Neural progenitor cell (in vitro differentiated cells): ENCODE measurements around the gene COL23A1. TPM values are rescaled to one million over a fixed set of nuclear protein-coding genes. Genes with fewer than 3 reads are reported as not detected.
A peak's percentile ranks its signal among the peaks of the same experiment; 100 is the strongest.

Source experiments
- DNase-seq: peaks from one replicate; pipeline ENCODE4 v3.0.0-alpha.2; 2016; ENCODE audit warnings: low spot score
- H2AFZ ChIP-seq: fragments of 200-600 bp; sonication (generic); replicated peaks from 2 replicates; pipeline ENCODE4 v1.6.1; 2016; ENCODE audit warnings: antibody characterized with exemption
- H3F3A ChIP-seq: fragments of 200-600 bp; sonication (generic); 2 replicates; pipeline ENCODE4 v1.6.1; 2016; ENCODE audit warnings: antibody characterized with exemption, low read depth
- H3K27ac ChIP-seq: fragments of 200-600 bp; sonication (generic); 2 replicates; pipeline ENCODE4 v1.5.1; 2016; ENCODE audit warnings: mild to moderate bottlenecking
- H3K27me3 ChIP-seq: fragments of 200-600 bp; sonication (generic); 2 replicates; pipeline ENCODE4 v1.6.1; 2016; ENCODE audit warnings: mild to moderate bottlenecking, moderate library complexity
- H3K36me3 ChIP-seq: fragments of 200-600 bp; sonication (generic); 2 replicates; pipeline ENCODE4 v1.5.1; 2016
- H3K4me1 ChIP-seq: fragments of 200-600 bp; sonication (generic); 2 replicates; pipeline ENCODE4 v1.6.1; 2016; ENCODE audit warnings: mixed run types
- H3K4me2 ChIP-seq: fragments of 200-600 bp; sonication (generic); 2 replicates; pipeline ENCODE4 v1.6.1; 2016
- H3K4me3 ChIP-seq: fragments of 200-600 bp; sonication (generic); 2 replicates; pipeline ENCODE4 v1.5.1; 2016
- H3K79me2 ChIP-seq: fragments of 200-600 bp; sonication (generic); 2 replicates; pipeline ENCODE4 v1.6.1; 2016; ENCODE audit warnings: low read depth
- H3K9ac ChIP-seq: fragments of 200-600 bp; sonication (generic); 2 replicates; pipeline ENCODE4 v1.6.1; 2016
- H3K9me3 ChIP-seq: fragments of 200-600 bp; sonication (generic); 2 replicates; pipeline ENCODE4 v1.5.1; 2016; ENCODE audit warnings: low read depth
- H4K20me1 ChIP-seq: fragments of 200-600 bp; sonication (generic); 2 replicates; pipeline ENCODE4 v1.6.1; 2016; ENCODE audit warnings: low read depth
- H3K27ac Mint-ChIP-seq: 3 replicates; pipeline ENCODE4 v1.8.0; 2021; ENCODE audit warnings: mixed read lengths
- H3K27me3 Mint-ChIP-seq: 2 replicates; pipeline ENCODE4 v1.8.0; 2022; ENCODE audit warnings: low read depth, mild to moderate bottlenecking, inconsistent platforms, moderate library complexity, mixed read lengths; ENCODE audit not compliant: insufficient read depth
- H3K36me3 Mint-ChIP-seq: 3 replicates; pipeline ENCODE4 v1.8.0; 2021; ENCODE audit warnings: mixed read lengths
- H3K4me1 Mint-ChIP-seq: 3 replicates; pipeline ENCODE4 v1.8.0; 2021; ENCODE audit warnings: mixed read lengths
- H3K4me3 Mint-ChIP-seq: 3 replicates; pipeline ENCODE4 v1.8.0; 2021; ENCODE audit warnings: mild to moderate bottlenecking, moderate library complexity, mixed read lengths
- H3K9me3 Mint-ChIP-seq: 3 replicates; pipeline ENCODE4 v1.8.0; 2020; ENCODE audit warnings: mixed read lengths
- EZH2 ChIP-seq: fragments of 200-600 bp; sonication (generic); IDR thresholded peaks from 2 replicates; pipeline ENCODE4 v1.6.1; 2017; ENCODE audit warnings: antibody characterized with exemption, mild to moderate bottlenecking, moderate library complexity
- EZH2phosphoT487 ChIP-seq: fragments of 200-600 bp; sonication (generic); IDR thresholded peaks from 2 replicates; pipeline ENCODE4 v1.6.1; 2017; ENCODE audit warnings: antibody characterized with exemption
- total RNA-seq: library from RNA; depleted of rRNA; stranded (reverse); fragments of >200 nt; gene quantifications from 2 replicates; pipeline ENCODE4 v1.2.3, GENCODE V29; 2015; ENCODE audit warnings: low replicate concordance
- TF ChIP-seq, protein P1 (sequence below): fragments of 200-600 bp; sonication (generic); IDR thresholded peaks from 2 replicates; pipeline ENCODE4 v1.5.1; 2017; ENCODE audit warnings: antibody characterized with exemption, mild to moderate bottlenecking

Gene COL23A1
- total RNA-seq, 1 donor from 2014 or later = not detected

DNA sequence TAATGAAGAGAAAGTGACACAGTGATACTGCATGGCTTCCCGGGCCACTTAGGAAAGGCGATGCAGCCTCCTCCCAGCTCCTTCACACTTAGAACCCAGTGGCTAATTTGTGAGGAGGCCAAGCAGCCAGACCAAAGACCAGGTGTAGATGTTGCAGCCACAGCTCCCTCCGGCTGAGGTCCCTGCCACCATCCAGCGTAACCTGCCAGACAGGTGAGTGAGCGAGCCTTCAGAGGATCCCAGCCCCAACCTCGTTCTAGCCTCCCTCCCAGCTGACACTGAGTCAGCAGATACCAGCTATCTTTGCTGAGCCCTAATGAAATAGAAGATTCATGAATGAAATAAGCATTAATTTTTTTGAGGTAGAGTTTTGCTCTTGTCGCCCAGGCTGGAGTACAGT, 59.7 kb downstream of the COL23A1 start:
- Histone ChIP-seq H3K27me3 (no peaks in the 10 kb centered on the region), H4K20me1 (no peaks in the 10 kb centered on the region), H3F3A (no peaks in the 10 kb centered on the region), H3K79me2 (no peaks in the 10 kb centered on the region), H2AFZ (no peak overlapping the region), H3K4me3 (no peak overlapping the region), H3K4me1 (peaks cover 21% of the 10 kb centered on the region), H3K27ac (no peak overlapping the region), H3K4me2 (no peak overlapping the region), H3K9ac (no peak overlapping the region), H3K36me3 (no peaks in the 10 kb centered on the region), H3K9me3 (no peaks in the 10 kb centered on the region)
- no peak overlapping the region for H3K27ac Mint-ChIP-seq
- no peaks in the 10 kb centered on the region for H3K36me3 Mint-ChIP-seq
- no peaks in the 10 kb centered on the region for H3K27me3 Mint-ChIP-seq
- TF ChIP-seq, protein P1, sequence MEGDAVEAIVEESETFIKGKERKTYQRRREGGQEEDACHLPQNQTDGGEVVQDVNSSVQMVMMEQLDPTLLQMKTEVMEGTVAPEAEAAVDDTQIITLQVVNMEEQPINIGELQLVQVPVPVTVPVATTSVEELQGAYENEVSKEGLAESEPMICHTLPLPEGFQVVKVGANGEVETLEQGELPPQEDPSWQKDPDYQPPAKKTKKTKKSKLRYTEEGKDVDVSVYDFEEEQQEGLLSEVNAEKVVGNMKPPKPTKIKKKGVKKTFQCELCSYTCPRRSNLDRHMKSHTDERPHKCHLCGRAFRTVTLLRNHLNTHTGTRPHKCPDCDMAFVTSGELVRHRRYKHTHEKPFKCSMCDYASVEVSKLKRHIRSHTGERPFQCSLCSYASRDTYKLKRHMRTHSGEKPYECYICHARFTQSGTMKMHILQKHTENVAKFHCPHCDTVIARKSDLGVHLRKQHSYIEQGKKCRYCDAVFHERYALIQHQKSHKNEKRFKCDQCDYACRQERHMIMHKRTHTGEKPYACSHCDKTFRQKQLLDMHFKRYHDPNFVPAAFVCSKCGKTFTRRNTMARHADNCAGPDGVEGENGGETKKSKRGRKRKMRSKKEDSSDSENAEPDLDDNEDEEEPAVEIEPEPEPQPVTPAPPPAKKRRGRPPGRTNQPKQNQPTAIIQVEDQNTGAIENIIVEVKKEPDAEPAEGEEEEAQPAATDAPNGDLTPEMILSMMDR = no peak
- no peak for TF ChIP-seq EZH2
- TF ChIP-seq EZH2phosphoT487 = no peak
- H3K4me3 Mint-ChIP-seq = no peak overlapping the region
- no peak for DNase-seq
- peaks cover 44% of the 10 kb centered on the region for H3K4me1 Mint-ChIP-seq
- peaks cover 2% of the 10 kb centered on the region for H3K9me3 Mint-ChIP-seq

DNA sequence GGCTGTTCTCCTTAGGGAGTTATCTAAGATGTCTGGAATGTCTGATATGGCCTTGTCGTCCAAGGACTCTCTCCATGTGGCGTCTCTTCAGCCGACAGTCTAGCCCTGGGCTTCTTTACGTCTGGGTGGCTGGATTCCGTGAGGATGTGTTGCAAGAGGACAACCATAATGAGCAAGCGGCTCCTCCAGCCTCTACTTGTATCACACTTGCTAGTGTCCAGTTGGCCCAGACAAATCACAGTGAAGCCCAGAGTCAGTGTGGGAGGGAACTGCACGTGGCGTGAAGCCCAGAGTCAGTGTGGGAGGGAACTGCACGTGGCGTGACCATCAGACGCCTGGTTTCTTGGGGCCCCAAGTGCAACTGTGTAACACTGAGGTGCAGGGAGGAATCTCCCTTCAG, 61.1 kb downstream of the COL23A1 start:
- Mint-ChIP-seq H3K9me3 (peaks cover 7% of the 10 kb centered on the region), H3K4me3 (no peak overlapping the region)
- H3K36me3 ChIP-seq = no peaks in the 10 kb centered on the region

DNA sequence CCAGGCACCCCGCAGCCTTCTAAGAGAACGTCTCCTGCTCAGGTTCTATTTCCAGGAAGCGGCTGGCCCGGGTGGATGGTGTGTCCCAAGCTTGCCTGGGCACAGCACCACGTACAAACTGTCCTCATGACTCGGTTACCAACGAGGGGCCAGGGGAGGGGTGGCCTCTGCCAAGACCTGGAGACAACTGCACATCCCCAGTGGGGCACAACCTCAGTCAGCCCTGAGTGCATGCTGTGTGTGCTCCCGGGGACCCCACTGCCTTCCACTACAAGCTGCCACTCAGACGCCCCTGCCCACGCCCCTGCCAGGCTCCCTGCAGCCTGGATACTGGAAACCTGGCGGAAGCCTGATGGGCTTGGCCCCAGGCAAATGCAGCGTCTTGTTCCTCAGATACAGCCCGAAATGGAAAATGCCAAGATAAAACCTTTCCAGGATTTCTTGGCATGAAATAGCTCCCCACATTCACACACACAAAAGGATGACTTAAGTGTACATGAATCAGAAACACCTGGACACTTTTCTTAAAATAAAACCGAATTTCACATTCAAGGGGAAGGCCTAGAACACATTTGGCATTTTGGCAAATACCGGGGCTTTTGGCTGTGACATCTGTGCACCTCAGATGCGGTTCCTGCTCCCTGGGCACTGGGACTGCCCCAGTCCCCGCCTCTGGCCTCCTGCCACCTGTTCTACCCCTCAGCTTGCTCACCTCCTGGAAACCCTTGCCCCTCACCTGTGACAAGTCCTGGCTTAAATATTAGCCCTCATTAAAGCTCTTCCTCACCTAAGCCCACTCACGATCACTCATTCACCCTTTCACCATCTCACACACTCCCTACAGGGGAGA, 62.5 kb downstream of the COL23A1 start:
- TF ChIP-seq, protein P1 = no peak
- Histone ChIP-seq H3K9me3 (no peaks in the 10 kb centered on the region), H3K9ac (no peak overlapping the region), H3K27ac (no peak overlapping the region), H3K79me2 (no peaks in the 10 kb centered on the region), H3K4me3 (no peak overlapping the region), H2AFZ (no peak overlapping the region), H3K27me3 (no peaks in the 10 kb centered on the region), H3K36me3 (no peaks in the 10 kb centered on the region), H4K20me1 (no peaks in the 10 kb centered on the region), H3K4me2 (no peak overlapping the region), H3F3A (no peaks in the 10 kb centered on the region), H3K4me1 (peaks cover 21% of the 10 kb centered on the region)
- Mint-ChIP-seq H3K27me3 (peaks cover 5% of the 10 kb centered on the region), H3K27ac (no peak overlapping the region), H3K4me3 (no peak overlapping the region), H3K4me1 (peaks cover 34% of the 10 kb centered on the region), H3K9me3 (peaks cover 17% of the 10 kb centered on the region), H3K36me3 (peaks cover 7% of the 10 kb centered on the region)
- no peak for DNase-seq

More for the DNA sequence above, 61.1 kb downstream of the COL23A1 start:
- no peaks in the 10 kb centered on the region for H4K20me1 ChIP-seq
- no peak for TF ChIP-seq EZH2phosphoT487
- TF ChIP-seq, protein P1 = no peak
- no peak for TF ChIP-seq EZH2
- no peaks in the 10 kb centered on the region for H3K79me2 ChIP-seq
- H2AFZ ChIP-seq = no peak overlapping the region
- H3K27me3 ChIP-seq = no peaks in the 10 kb centered on the region
- no peak for DNase-seq
- Mint-ChIP-seq H3K4me1 (peaks cover 39% of the 10 kb centered on the region), H3K27me3 (no peaks in the 10 kb centered on the region), H3K36me3 (peaks cover 3% of the 10 kb centered on the region), H3K27ac (peak overlapping the region; percentile 33)
- no peaks in the 10 kb centered on the region for H3F3A ChIP-seq
- H3K27ac ChIP-seq = no peak overlapping the region
- H3K4me1 ChIP-seq = peaks cover 21% of the 10 kb centered on the region
- no peak overlapping the region for H3K4me3 ChIP-seq
- H3K9me3 ChIP-seq = no peaks in the 10 kb centered on the region
- no peak overlapping the region for H3K9ac ChIP-seq
- no peak overlapping the region for H3K4me2 ChIP-seq
